ENCODE results near the gene CTAGE9. TPM values are rescaled to one million over a fixed set of nuclear protein-coding genes. Genes with fewer than 3 reads are reported as not detected.
"Not testable (repeated sequence)": the region's sequence is repeated elsewhere in the genome, so short reads cannot be mapped to it uniquely, and the experiment has no call there.

The CTAGE9 gene, protein sequence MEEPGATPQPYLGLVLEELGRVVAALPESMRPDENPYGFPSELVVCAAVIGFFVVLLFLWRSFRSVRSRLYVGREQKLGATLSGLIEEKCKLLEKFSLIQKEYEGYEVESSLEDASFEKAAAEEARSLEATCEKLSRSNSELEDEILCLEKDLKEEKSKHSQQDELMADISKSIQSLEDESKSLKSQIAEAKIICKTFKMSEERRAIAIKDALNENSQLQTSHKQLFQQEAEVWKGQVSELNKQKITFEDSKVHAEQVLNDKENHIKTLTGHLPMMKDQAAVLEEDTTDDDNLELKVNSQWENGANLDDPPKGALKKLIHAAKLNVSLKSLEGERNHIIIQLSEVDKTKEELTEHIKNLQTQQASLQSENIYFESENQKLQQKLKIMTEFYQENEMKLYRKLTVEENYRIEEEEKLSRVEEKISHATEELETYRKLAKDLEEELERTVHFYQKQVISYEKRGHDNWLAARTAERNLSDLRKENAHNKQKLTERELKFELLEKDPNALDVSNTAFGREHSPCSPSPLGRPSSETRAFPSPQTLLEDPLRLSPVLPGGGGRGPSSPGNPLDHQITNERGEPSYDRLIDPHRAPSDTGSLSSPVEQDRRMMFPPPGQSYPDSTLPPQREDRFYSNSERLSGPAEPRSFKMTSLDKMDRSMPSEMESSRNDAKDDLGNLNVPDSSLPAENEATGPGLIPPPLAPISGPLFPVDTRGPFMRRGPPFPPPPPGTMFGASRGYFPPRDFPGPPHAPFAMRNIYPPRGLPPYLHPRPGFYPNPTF
- total RNA-seq (2014; rRNA removed; shearing (Covaris generic)) = not detected in 2 replicates
- not detected in 2 replicates for total RNA-seq (2022)
- Bru-seq, nascent RNA = not detected
- BruChase-seq, experiment 1, labeled RNA remaining after a 6-hour chase = not detected
- not detected for BruChase-seq, experiment 2, labeled RNA remaining after a 2-hour chase
- long read RNA-seq = 0 reads

DNA sequence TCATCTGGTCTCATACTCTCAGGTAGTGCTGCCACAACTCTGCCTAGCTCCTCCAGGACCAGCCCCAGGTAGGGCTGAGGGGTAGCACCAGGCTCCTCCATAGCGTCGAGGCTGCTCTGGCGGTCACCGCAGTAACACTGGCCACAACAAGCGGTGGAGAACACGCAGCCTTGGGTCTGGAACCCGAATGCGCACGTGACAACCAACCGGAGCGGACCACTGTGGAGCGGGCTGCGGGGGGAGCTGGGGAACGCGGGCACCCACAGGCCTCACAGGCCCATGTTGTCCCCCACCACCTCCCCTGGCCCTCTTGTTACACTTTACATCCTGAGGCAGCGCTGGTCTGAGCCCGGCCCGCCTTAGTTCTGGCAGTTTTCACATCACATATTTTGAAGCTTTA, at the start of gene CTAGE9:
CTAGE9 (minus strand) TSS at position 101 of the 400 bp plus-strand sequence; CDS start at position 101, 0 bp downstream.
- intact Hi-C loops (cut with micrococcal nuclease; ENCODE audit: unreplicated experiment); H3K4me1 ChIP-seq (ENCODE audit: insufficient read depth, low read length, poor library complexity, severe bottlenecking); H3K27ac ChIP-seq (ENCODE audit: low read depth, low read length, poor library complexity, severe bottlenecking); H3K4me3 ChIP-seq (ENCODE audit: low read depth, low read length, poor library complexity, severe bottlenecking); BruUV-seq (replicated peaks); H3K36me3 ChIP-seq (ENCODE audit: insufficient read depth, low read length); H2AFZ ChIP-seq (ENCODE audit: low read length); H3K4me2 ChIP-seq (ENCODE audit: low read length); POLR2A ChIA-PET; H3K79me2 ChIP-seq (ENCODE audit: insufficient read depth, low read depth, low read length); H3K9me3 ChIP-seq (ENCODE audit: low read length); H4K20me1 ChIP-seq (ENCODE audit: insufficient read depth, low read length); DNase-seq (ENCODE audit: low spot score); CTCF ChIA-PET (ENCODE audit: unreplicated experiment); H3K9me2 ChIP-seq (ENCODE audit: insufficient read depth, low read length): not testable (repeated sequence)

DNA sequence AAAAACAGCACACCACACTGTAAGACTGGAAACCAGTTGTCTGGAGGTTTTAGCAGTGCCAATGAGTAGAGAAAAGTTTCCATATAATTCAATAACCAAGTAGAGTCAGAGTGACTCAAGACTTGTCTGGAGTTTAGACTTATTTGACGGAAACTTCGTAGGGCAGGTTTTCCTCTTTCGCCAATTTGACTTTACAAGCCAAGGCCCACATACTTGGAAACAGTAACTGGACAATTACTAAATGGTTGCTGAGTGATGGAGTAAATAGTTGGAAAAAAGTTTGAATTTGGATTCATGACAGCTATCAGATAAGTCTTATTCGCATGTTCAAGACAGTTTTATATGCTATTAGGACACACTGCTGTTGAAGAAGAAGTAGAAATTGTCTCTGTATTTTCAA, 48.1 kb upstream of the CTAGE9 start:
- intact Hi-C loops (cut with micrococcal nuclease; ENCODE audit: unreplicated experiment) = no loop called here
- Histone ChIP-seq H3K79me2 (ENCODE audit: insufficient read depth, low read depth, low read length) (no peaks in the 10 kb centered on the region), H4K20me1 (ENCODE audit: insufficient read depth, low read length) (no peaks in the 10 kb centered on the region), H2AFZ (ENCODE audit: low read length) (no peak overlapping the region), H3K36me3 (ENCODE audit: insufficient read depth, low read length) (no peaks in the 10 kb centered on the region), H3K4me1 (ENCODE audit: insufficient read depth, low read length, poor library complexity, severe bottlenecking) (no peaks in the 10 kb centered on the region), H3K9me3 (ENCODE audit: low read length) (no peaks in the 10 kb centered on the region), H3K4me2 (ENCODE audit: low read length) (no peak overlapping the region), H3K9me2 (ENCODE audit: insufficient read depth, low read length) (no peaks in the 10 kb centered on the region), H3K4me3 (ENCODE audit: low read depth, low read length, poor library complexity, severe bottlenecking) (no peak overlapping the region), H3K27ac (ENCODE audit: low read depth, low read length, poor library complexity, severe bottlenecking) (no peak overlapping the region)
- ChIA-PET CTCF (ENCODE audit: unreplicated experiment) (no interaction called here), POLR2A (no interaction called here)
- no peak for DNase-seq (ENCODE audit: low spot score)
- no TSS peak for BruUV-seq (replicated peaks)
- TF ChIP-seq, protein P1, sequence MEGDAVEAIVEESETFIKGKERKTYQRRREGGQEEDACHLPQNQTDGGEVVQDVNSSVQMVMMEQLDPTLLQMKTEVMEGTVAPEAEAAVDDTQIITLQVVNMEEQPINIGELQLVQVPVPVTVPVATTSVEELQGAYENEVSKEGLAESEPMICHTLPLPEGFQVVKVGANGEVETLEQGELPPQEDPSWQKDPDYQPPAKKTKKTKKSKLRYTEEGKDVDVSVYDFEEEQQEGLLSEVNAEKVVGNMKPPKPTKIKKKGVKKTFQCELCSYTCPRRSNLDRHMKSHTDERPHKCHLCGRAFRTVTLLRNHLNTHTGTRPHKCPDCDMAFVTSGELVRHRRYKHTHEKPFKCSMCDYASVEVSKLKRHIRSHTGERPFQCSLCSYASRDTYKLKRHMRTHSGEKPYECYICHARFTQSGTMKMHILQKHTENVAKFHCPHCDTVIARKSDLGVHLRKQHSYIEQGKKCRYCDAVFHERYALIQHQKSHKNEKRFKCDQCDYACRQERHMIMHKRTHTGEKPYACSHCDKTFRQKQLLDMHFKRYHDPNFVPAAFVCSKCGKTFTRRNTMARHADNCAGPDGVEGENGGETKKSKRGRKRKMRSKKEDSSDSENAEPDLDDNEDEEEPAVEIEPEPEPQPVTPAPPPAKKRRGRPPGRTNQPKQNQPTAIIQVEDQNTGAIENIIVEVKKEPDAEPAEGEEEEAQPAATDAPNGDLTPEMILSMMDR (conservative IDR thresholded peaks at IDR 0.05; ENCODE audit: low read length) = no peak
- no peak for TF ChIP-seq EZH2phosphoT487 (IDR thresholded peaks at IDR 0.05; ENCODE audit: borderline replicate concordance, low read depth, low read length)

DNA sequence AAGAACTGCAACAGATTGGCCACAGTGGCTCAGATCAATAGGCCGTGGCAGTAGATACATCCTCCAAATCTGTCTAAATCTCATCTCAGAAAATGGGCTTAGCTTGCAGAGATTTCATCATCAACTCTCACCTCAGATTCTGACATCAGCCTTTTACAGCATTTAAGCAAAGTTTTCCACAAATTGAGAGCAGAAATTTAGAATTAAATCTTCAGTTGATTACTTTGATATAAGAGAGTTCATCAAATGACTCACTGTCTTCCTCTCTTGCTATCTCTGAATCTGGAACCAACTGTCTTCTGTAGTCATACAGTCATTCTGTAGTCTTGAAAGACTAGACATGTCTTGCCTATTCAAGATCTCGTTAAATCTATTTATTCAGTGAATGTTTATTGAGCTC, 45.2 kb upstream of the CTAGE9 start:
- CTCF ChIA-PET (ENCODE audit: unreplicated experiment) = no interaction called here
- BruUV-seq (replicated peaks) = no TSS peak
- intact Hi-C loops (cut with micrococcal nuclease; ENCODE audit: unreplicated experiment) = no loop called here
- TF ChIP-seq, protein P1 (conservative IDR thresholded peaks at IDR 0.05; ENCODE audit: low read length) = no peak
- no peak for TF ChIP-seq EZH2phosphoT487 (IDR thresholded peaks at IDR 0.05; ENCODE audit: borderline replicate concordance, low read depth, low read length)
- H3K4me3 ChIP-seq (ENCODE audit: low read depth, low read length, poor library complexity, severe bottlenecking) = no peak overlapping the region
- no peaks in the 10 kb centered on the region for H3K79me2 ChIP-seq (ENCODE audit: insufficient read depth, low read depth, low read length)
- H3K9me2 ChIP-seq (ENCODE audit: insufficient read depth, low read length) = no peaks in the 10 kb centered on the region
- no peaks in the 10 kb centered on the region for H3K9me3 ChIP-seq (ENCODE audit: low read length)
- H3K4me2 ChIP-seq (ENCODE audit: low read length) = no peak overlapping the region
- H3K36me3 ChIP-seq (ENCODE audit: insufficient read depth, low read length) = no peaks in the 10 kb centered on the region
- H3K27ac ChIP-seq (ENCODE audit: low read depth, low read length, poor library complexity, severe bottlenecking) = no peak overlapping the region
- H3K4me1 ChIP-seq (ENCODE audit: insufficient read depth, low read length, poor library complexity, severe bottlenecking) = no peaks in the 10 kb centered on the region
- POLR2A ChIA-PET = no interaction called here
- no peaks in the 10 kb centered on the region for H4K20me1 ChIP-seq (ENCODE audit: insufficient read depth, low read length)
- no peak overlapping the region for H2AFZ ChIP-seq (ENCODE audit: low read length)
- DNase-seq (ENCODE audit: low spot score) = no peak
